Loucy (cell line): ENCODE measurements around the gene SACS.

Experiments
- CTCF ChIP-seq: fragments of 200-600 bp; sonication (generic); conservative IDR thresholded peaks from 2 replicates; pipeline ENCODE4 v1.5.1; 2014; ENCODE audit warnings: mild to moderate bottlenecking, antibody characterized with exemption, low read length
- EZH2phosphoT487 ChIP-seq: fragments of 200-600 bp; IDR thresholded peaks from 2 replicates; pipeline ENCODE4 v1.6.1; 2018; ENCODE audit warnings: antibody characterized with exemption, mild to moderate bottlenecking, moderate library complexity, borderline replicate concordance

GRCh38 chr13:23467048-23467931, 33.8 kb upstream of the SACS start:
- TF ChIP-seq CTCF (no peak), EZH2phosphoT487 (no peak)
